HEK293 (cell line): ENCODE results near the gene NCKAP5.

Experiments
- CTCF ChIA-PET: fragments of 350-600 bp; formaldehyde crosslinking; extraction: SDS; loops from one replicate; lab custom pipeline; 2021; ENCODE audit warnings: antibody characterized with exemption; lab: Yijun Ruan, JAX
- POLR2A ChIA-PET: fragments of 300-600 bp; formaldehyde crosslinking; extraction: SDS; loops from one replicate; lab custom pipeline; 2020; ENCODE audit warnings: antibody characterized with exemption, inconsistent platforms; lab: Yijun Ruan, JAX
- H3K27ac ChIP-seq: fragments of 200-500 bp; sonication (Bioruptor generic); 2 replicates; pipeline ENCODE4 v1.5.1; 2014; ENCODE audit warnings: low read depth, low read length, control low read depth, inconsistent platforms; ENCODE audit errors: extremely low read depth
- H3K36me3 ChIP-seq, 2 experiments: fragments of 200-500 bp in 1 of 2; sonication (Bioruptor generic) in 1 of 2; 1 replicate in 1 of 2; 2 replicates in 1 of 2; pipeline ENCODE4 v1.5.1; 2014 to 2017; ENCODE audit warnings: inconsistent platforms in 2 of 2, low read length in 2 of 2; ENCODE audit not compliant: control insufficient read depth in 2 of 2, insufficient read depth in 1 of 2
- H3K4me1 ChIP-seq: fragments of 200-500 bp; sonication (Bioruptor generic); 2 replicates; pipeline ENCODE4 v1.5.1; 2014; ENCODE audit warnings: mild to moderate bottlenecking, low read length, inconsistent platforms; ENCODE audit not compliant: control insufficient read depth, insufficient read depth
- H3K4me3 ChIP-seq: 2 replicates; pipeline ENCODE4 v1.5.1; 2011; ENCODE audit warnings: low read depth, mild to moderate bottlenecking, control low read depth, low read length, moderate library complexity
- H3K9me3 ChIP-seq: fragments of 200-500 bp; sonication (Bioruptor generic); 2 replicates; pipeline ENCODE4 v1.5.1; 2014; ENCODE audit warnings: low read depth, low read length, inconsistent platforms; ENCODE audit not compliant: control insufficient read depth, insufficient read depth
- BCL11A ChIP-seq: fragments of 450-650 bp; formaldehyde crosslinking; IDR thresholded peaks from 2 replicates; pipeline ENCODE4 v1.5.1; 2016; ENCODE audit warnings: low read depth, missing biosample characterization, missing genetic modification characterization
- EGR2 ChIP-seq: fragments of 450-650 bp; formaldehyde crosslinking; IDR thresholded peaks from 2 replicates; pipeline ENCODE4 v1.5.1; 2016; ENCODE audit warnings: low read depth, missing biosample characterization, missing genetic modification characterization
- HOXC10 ChIP-seq: sonication (generic); formaldehyde crosslinking; IDR thresholded peaks from 2 replicates; pipeline ENCODE4 v1.8.1; 2023; ENCODE audit warnings: mild to moderate bottlenecking, missing genetic modification reagents
- HOXD13 ChIP-seq: sonication (generic); formaldehyde crosslinking; IDR thresholded peaks from 2 replicates; pipeline ENCODE4 v1.8.0; 2022; ENCODE audit warnings: missing genetic modification reagents, borderline replicate concordance
- PRDM1 ChIP-seq: fragments of 450-650 bp; formaldehyde crosslinking; IDR thresholded peaks from 2 replicates; pipeline ENCODE4; 2016; ENCODE audit warnings: missing biosample characterization, missing genetic modification characterization
- SALL2 ChIP-seq: fragments of 450-650 bp; formaldehyde crosslinking; IDR thresholded peaks from 2 replicates; pipeline ENCODE4 v1.5.0; 2017; ENCODE audit warnings: missing biosample characterization, mild to moderate bottlenecking, missing genetic modification characterization, borderline replicate concordance
- SETDB1 ChIP-seq: IDR thresholded peaks from one replicate; pipeline ENCODE4 v1.6.1; 2017; ENCODE audit warnings: mild to moderate bottlenecking, low read length, moderate library complexity, mixed read lengths; ENCODE audit not compliant: insufficient read length
- SP7 ChIP-seq: fragments of 450-650 bp; formaldehyde crosslinking; IDR thresholded peaks from 2 replicates; pipeline ENCODE4 v1.5.1; 2016; ENCODE audit warnings: missing biosample characterization, missing genetic modification characterization
- ZIC2 ChIP-seq: fragments of 450-650 bp; formaldehyde crosslinking; IDR thresholded peaks from 2 replicates; pipeline ENCODE4 v1.5.1; 2016; ENCODE audit warnings: missing biosample characterization, missing genetic modification characterization
- ZNF169 ChIP-seq: fragments of 450-650 bp; formaldehyde crosslinking; IDR thresholded peaks from 2 replicates; pipeline ENCODE4 v1.5.1; 2016; ENCODE audit warnings: missing biosample characterization, missing genetic modification characterization
- ZNF202 ChIP-seq: fragments of 450-650 bp; formaldehyde crosslinking; IDR thresholded peaks from 2 replicates; pipeline ENCODE4 v1.5.1; 2016; ENCODE audit warnings: missing biosample characterization, missing genetic modification characterization, borderline replicate concordance
- ZNF350 ChIP-seq: fragments of 450-650 bp; formaldehyde crosslinking; IDR thresholded peaks from 2 replicates; pipeline ENCODE4 v1.5.0; 2017; ENCODE audit warnings: missing biosample characterization, mild to moderate bottlenecking, missing genetic modification characterization
- ZNF560 ChIP-seq: fragments of 450-650 bp; formaldehyde crosslinking; IDR thresholded peaks from 2 replicates; pipeline ENCODE4 v1.5.1; 2017; ENCODE audit warnings: missing biosample characterization, missing genetic modification characterization, borderline replicate concordance
- ZNF585B ChIP-seq: fragments of 450-650 bp; formaldehyde crosslinking; IDR thresholded peaks from 2 replicates; pipeline ENCODE4 v1.5.1; 2016; ENCODE audit warnings: missing biosample characterization, missing genetic modification characterization
- ZNF624 ChIP-seq: fragments of 450-650 bp; formaldehyde crosslinking; IDR thresholded peaks from 2 replicates; pipeline ENCODE4 v1.5.1; 2017; ENCODE audit warnings: missing biosample characterization, missing genetic modification characterization
- ZNF830 ChIP-seq: fragments of 450-650 bp; IDR thresholded peaks from 2 replicates; pipeline ENCODE4 v1.5.0; 2018; ENCODE audit warnings: missing biosample characterization, missing genetic modification characterization, low read depth, mild to moderate bottlenecking, moderate library complexity
- TF ChIP-seq, protein P1 (sequence below): fragments of 450-650 bp; formaldehyde crosslinking; IDR thresholded peaks from 2 replicates; pipeline ENCODE4 v1.5.1; 2016; ENCODE audit warnings: missing biosample characterization, missing genetic modification characterization
- TF ChIP-seq, protein P2 (sequence below): fragments of 450-650 bp; formaldehyde crosslinking; IDR thresholded peaks from 2 replicates; pipeline ENCODE4 v1.5.1; 2016; ENCODE audit warnings: missing biosample characterization, missing genetic modification characterization
- TF ChIP-seq, protein P3 (sequence below): fragments of 450-650 bp; formaldehyde crosslinking; IDR thresholded peaks from 2 replicates; pipeline ENCODE4 v1.5.1; 2017; ENCODE audit warnings: missing biosample characterization, mild to moderate bottlenecking, missing genetic modification characterization, moderate library complexity
- TF ChIP-seq, protein P4 (sequence below): fragments of 450-650 bp; formaldehyde crosslinking; IDR thresholded peaks from 2 replicates; pipeline ENCODE4 v1.5.1; 2016; ENCODE audit warnings: missing biosample characterization, missing genetic modification characterization
- TF ChIP-seq, protein P5 (sequence below): fragments of 450-650 bp; formaldehyde crosslinking; IDR thresholded peaks from 2 replicates; pipeline ENCODE4 v1.5.1; 2016; ENCODE audit warnings: missing biosample characterization, missing genetic modification characterization
- TF ChIP-seq, protein P6 (sequence below): fragments of 450-650 bp; formaldehyde crosslinking; IDR thresholded peaks from 2 replicates; pipeline ENCODE4 v1.5.1; 2016; ENCODE audit warnings: missing biosample characterization, missing genetic modification characterization

The NCKAP5 gene

GRCh38 chr2:132793532-132793931, 774.7 kb downstream of the NCKAP5 start (continued):
- TF ChIP-seq HOXD13 (CRISPR knock-in tag) = no peak
- TF ChIP-seq, protein P1, sequence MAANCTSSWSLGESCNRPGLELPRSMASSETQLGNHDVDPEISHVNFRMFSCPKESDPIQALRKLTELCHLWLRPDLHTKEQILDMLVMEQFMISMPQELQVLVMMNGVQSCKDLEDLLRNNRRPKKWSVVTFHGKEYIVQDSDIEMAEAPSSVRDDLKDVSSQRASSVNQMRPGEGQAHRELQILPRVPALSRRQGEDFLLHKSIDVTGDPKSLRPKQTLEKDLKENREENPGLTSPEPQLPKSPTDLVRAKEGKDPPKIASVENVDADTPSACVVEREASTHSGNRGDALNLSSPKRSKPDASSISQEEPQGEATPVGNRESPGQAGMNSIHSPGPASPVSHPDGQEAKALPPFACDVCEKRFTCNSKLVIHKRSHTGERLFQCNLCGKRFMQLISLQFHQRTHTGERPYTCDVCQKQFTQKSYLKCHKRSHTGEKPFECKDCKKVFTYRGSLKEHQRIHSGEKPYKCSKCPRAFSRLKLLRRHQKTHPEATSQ (tag by site-specific recombination) = no peak
- TF ChIP-seq PRDM1 (tag by site-specific recombination) = no peak
- no peak for TF ChIP-seq ZNF202 (tag by site-specific recombination)
- TF ChIP-seq EGR2 (tag by site-specific recombination) = no peak
- TF ChIP-seq ZNF350 = no peak
- TF ChIP-seq ZNF560 = no peak
- TF ChIP-seq, protein P2, sequence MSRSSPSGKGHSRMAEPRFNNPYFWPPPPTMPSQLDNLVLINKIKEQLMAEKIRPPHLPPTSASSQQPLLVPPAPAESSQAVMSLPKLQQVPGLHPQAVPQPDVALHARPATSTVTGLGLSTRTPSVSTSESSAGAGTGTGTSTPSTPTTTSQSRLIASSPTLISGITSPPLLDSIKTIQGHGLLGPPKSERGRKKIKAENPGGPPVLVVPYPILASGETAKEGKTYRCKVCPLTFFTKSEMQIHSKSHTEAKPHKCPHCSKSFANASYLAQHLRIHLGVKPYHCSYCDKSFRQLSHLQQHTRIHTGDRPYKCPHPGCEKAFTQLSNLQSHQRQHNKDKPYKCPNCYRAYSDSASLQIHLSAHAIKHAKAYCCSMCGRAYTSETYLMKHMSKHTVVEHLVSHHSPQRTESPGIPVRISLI (tag by site-specific recombination) = no peak

- POLR2A ChIA-PET = no interaction called here
- Histone ChIP-seq H3K9me3 (no peaks in the 10 kb centered on the region), H3K27ac (no peak overlapping the region), H3K36me3 (no peaks in the 10 kb centered on the region), H3K4me3 (no peak overlapping the region), H3K4me1 (no peaks in the 10 kb centered on the region)
- CTCF ChIA-PET = no interaction called here
- TF ChIP-seq, protein P3, sequence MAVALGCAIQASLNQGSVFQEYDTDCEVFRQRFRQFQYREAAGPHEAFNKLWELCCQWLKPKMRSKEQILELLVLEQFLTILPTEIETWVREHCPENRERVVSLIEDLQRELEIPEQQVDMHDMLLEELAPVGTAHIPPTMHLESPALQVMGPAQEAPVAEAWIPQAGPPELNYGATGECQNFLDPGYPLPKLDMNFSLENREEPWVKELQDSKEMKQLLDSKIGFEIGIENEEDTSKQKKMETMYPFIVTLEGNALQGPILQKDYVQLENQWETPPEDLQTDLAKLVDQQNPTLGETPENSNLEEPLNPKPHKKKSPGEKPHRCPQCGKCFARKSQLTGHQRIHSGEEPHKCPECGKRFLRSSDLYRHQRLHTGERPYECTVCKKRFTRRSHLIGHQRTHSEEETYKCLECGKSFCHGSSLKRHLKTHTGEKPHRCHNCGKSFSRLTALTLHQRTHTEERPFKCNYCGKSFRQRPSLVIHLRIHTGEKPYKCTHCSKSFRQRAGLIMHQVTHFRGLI (tag by site-specific recombination) = peak; percentile 94
- TF ChIP-seq HOXC10 (CRISPR knock-in tag) = no peak
- TF ChIP-seq, all 188 proteins: peak for 1
Measured at GRCh38 chr2:132790207-132790785, 778.0 kb downstream of the NCKAP5 start.

- no peaks in the 10 kb centered on the region for H3K9me3 ChIP-seq
- H3K4me1 ChIP-seq = no peaks in the 10 kb centered on the region
- H3K36me3 ChIP-seq = no peaks in the 10 kb centered on the region
- ChIA-PET CTCF (no interaction called here), POLR2A (no interaction called here)
- H3K27ac ChIP-seq = no peak overlapping the region
- no peak overlapping the region for H3K4me3 ChIP-seq
- TF ChIP-seq ZNF585B (tag by site-specific recombination) = no peak
- TF ChIP-seq BCL11A (tag by site-specific recombination) = no peak
- TF ChIP-seq, protein P4, sequence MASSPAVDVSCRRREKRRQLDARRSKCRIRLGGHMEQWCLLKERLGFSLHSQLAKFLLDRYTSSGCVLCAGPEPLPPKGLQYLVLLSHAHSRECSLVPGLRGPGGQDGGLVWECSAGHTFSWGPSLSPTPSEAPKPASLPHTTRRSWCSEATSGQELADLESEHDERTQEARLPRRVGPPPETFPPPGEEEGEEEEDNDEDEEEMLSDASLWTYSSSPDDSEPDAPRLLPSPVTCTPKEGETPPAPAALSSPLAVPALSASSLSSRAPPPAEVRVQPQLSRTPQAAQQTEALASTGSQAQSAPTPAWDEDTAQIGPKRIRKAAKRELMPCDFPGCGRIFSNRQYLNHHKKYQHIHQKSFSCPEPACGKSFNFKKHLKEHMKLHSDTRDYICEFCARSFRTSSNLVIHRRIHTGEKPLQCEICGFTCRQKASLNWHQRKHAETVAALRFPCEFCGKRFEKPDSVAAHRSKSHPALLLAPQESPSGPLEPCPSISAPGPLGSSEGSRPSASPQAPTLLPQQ (tag by site-specific recombination) = no peak
- TF ChIP-seq SP7 (tag by site-specific recombination) = no peak
- no peak for TF ChIP-seq ZNF169 (tag by site-specific recombination)
- no peak for TF ChIP-seq SETDB1
- TF ChIP-seq, protein P5, sequence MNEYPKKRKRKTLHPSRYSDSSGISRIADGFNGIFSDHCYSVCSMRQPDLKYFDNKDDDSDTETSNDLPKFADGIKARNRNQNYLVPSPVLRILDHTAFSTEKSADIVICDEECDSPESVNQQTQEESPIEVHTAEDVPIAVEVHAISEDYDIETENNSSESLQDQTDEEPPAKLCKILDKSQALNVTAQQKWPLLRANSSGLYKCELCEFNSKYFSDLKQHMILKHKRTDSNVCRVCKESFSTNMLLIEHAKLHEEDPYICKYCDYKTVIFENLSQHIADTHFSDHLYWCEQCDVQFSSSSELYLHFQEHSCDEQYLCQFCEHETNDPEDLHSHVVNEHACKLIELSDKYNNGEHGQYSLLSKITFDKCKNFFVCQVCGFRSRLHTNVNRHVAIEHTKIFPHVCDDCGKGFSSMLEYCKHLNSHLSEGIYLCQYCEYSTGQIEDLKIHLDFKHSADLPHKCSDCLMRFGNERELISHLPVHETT = no peak
- TF ChIP-seq ZIC2 (tag by site-specific recombination) = no peak
- no peak for TF ChIP-seq HOXC10 (CRISPR knock-in tag)
- TF ChIP-seq SALL2 = no peak
- TF ChIP-seq, protein P1 (tag by site-specific recombination) = no peak
- no peak for TF ChIP-seq ZNF624
- TF ChIP-seq, protein P6, sequence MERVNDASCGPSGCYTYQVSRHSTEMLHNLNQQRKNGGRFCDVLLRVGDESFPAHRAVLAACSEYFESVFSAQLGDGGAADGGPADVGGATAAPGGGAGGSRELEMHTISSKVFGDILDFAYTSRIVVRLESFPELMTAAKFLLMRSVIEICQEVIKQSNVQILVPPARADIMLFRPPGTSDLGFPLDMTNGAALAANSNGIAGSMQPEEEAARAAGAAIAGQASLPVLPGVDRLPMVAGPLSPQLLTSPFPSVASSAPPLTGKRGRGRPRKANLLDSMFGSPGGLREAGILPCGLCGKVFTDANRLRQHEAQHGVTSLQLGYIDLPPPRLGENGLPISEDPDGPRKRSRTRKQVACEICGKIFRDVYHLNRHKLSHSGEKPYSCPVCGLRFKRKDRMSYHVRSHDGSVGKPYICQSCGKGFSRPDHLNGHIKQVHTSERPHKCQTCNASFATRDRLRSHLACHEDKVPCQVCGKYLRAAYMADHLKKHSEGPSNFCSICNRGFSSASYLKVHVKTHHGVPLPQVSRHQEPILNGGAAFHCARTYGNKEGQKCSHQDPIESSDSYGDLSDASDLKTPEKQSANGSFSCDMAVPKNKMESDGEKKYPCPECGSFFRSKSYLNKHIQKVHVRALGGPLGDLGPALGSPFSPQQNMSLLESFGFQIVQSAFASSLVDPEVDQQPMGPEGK (tag by site-specific recombination) = no peak
- no peak for TF ChIP-seq ZNF830
Measured at GRCh38 chr2:132789066-132789465, 779.2 kb downstream of the NCKAP5 start.
